Globus pallidus (tissue), 1 donor: ENCODE measurements around the gene CMTM8.
A peak's percentile ranks its signal among the peaks of the same experiment; 100 is the strongest.

Source experiments
- DNase-seq: peaks from one replicate; pipeline ENCODE4 v3.0.0-alpha.2; 2015; ENCODE audit warnings: low spot score

CMTM8 gene

DNA sequence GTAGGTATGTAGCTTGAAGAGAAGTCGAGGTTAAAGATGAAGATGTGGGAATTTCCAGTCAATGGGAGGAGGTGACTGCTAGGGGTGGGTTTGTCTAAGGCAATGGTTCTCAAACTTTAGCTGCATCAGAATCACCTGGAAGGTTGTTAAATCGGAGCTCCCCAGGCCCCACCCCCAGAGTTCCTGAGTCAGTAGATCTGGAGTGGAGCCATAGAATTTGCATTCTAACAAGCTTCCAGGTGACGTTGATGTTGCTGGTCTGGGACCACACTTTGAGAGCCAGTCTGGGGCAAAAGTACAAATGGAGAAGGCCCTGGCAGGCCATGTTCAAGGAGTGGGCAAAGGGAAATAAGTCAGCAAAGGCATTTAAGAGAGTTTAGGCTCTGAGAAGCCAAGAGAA lies 69.1 kb downstream of the CMTM8 start:
- no peak for DNase-seq

DNA sequence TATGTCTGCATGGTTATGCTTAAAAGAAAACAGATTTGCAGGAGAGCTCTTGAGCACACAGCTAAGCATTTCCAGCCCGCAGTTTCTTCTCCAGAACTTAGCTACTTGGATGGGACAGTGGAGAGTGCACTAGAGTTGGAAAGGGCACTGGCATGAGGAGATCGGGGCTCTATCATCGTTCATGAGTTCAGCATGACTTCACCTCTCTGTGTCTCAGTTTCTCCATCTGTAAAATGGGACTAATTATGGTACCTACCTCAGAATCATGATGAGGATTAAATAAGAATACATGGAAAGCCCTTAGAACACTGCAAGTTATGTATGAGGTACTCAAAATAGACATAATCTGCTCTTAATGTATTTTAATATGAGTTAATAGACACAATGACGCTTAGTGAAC lies 69.9 kb downstream of the CMTM8 start:
- DNase-seq, result no peak

DNA sequence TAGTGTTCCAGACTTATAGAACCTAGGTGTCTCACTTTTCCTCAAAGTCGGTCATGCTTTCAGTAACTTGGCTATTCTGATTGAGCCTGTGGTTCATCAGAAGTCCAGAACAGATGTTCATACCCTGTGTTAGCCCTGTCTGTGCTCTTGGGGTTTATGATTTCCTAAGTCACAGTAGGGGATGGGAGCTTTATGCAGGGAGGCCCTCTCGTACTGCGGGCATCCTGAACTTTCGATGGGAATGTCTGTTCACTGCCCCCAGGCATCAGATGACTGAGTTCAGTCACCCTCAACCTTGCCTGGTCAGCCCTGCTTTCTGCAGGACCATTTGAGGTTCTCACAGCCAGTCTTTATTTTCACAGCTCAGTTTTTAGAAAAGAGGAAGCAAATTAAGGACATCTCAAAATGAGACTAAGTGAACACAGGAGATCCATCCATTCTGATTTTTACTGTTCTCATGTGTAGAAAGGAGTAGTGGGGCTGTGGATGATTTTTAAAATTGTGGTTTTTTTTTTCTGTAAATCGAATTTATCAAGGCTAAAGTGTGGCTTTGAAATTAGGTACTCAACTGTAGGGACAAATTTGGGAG lies 71.3 kb downstream of the CMTM8 start:
- DNase-seq, result peak; percentile 7

DNA sequence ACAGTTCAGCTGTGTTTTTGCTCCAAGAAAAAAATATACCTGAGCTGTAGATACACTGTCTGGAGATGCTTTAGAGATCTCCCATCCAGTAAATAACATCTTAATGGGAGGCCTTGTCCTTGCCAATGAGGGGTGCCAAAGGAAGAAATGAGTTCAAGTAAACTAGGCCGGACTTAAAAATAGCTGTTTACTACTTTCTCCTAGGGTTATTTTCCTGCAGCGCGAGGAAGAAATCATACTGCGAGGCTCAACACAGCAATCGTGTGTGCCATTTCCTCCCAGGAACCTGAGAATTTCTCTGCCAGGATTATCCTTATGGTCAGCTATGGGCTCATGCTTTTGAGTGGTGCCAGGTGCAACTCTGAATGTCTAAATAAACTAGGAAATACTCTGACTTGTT lies 71.9 kb downstream of the CMTM8 start:
- DNase-seq, result no peak

DNA sequence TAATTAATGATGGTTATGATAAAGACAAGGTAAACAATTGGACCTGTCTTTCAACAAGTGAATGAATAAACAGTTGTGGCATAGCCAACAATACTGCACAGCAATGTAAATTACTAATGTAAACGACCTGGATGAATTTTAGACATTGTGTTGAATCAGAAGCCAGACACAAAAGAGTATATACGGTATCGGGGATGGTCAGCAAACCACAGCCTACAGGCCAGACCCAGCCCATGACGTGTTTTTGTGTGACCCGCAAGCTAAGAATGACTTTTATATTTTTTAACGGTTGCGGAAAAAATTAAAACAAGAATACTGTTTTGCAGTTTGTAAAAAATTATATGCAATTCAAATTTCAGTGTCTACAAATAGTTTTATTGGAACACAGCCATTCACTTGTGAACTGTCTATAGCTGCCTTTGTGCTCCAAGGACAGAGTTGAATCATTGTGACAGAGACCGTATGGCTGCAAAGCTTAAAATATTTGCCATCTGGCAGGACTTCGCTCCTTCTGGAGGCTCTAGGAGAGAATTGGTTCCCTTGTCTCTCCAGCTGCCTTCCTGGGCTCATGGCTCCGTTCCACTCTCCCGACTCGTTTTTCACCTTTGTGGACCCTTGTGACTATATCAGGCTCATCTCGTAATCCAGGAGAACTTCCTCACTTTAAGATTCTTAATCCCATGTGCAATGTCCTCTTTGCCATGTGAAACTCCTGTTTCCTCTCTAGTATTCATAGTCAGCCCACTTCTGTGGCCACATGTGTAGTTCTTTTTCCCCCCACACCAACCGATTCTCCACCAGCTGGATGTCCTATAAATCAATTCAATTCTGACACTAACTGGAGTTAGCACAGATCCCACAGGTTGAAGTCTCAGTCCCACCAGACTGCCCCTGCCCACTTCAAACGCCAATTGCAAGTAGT lies 72.7 kb downstream of the CMTM8 start:
- peak; percentile 31 for DNase-seq

DNA sequence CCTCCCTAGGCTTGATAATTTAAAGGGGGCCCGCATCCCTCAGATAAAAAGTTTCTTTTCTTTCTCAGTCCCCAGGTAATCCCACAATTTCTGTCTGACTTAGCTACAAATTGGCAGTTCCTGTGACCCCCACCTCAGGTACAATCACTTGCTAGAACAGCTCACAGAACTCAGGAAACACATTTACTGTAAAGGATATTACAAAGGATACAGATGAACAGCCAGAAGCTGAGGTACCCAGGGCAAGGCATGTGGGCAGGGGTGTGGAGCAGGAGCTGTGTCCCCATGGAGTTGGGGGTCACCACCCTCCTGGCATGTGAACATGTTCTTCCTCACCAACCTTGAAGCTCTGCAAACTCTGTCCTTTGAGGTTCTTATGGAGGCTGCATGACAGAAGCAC lies 73.8 kb downstream of the CMTM8 start:
- no peak for DNase-seq

DNA sequence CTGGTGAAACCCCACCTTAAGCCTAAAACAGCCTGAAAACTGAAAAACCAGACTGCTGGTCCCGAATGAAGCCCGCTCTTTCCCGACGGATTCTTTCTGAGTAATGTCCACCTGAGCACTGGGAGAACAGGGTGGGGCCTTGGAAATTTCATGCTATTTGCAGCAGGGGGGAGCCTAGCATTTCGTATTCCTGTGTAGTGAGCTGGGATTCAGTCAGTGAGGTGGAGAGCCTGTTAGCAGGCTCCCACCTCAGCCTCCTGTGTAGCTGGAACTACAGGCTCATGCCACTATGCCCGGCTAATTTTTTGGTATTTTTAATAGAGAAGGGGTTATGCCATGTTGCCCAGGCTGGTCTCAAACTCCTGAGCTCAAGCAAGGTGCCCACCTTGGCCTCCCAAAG lies 74.7 kb downstream of the CMTM8 start:
- no peak for DNase-seq

DNA sequence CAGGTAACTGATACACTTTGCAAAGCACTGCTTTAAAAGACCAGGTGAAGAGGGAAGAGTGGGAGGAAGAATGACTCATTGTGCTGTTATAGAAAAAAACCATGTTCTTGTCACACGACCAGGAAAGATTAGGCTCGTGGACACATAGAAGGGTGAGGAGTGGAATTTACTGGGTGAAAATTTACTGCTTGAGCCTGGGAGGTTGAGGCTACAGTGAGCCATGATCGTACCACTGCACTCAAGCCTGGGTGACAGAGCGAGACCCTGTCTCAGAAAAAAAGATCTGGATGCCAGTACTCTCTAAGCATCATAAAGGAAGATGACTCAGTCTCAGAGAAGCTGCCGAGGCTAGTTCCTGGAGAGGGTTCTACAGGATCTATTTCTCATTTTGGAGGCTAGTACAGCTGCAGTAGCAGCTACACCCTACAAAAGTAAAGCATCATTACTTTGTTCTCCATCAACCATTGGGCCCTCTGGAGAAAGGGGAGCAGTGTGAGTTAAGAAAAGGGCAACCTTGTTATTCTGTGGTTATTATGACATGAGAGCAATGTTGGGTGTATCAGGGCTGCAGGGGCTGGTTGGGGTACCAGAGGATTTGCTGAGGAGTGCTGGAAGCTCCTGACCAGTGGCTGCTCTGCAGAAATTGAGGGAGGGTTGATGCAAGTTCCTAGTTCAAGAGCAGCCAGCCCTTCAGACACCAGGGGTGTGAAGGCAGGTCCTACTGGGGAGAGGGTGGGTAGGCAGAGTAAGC lies 75.4 kb downstream of the CMTM8 start:
- DNase-seq, result no peak

DNA sequence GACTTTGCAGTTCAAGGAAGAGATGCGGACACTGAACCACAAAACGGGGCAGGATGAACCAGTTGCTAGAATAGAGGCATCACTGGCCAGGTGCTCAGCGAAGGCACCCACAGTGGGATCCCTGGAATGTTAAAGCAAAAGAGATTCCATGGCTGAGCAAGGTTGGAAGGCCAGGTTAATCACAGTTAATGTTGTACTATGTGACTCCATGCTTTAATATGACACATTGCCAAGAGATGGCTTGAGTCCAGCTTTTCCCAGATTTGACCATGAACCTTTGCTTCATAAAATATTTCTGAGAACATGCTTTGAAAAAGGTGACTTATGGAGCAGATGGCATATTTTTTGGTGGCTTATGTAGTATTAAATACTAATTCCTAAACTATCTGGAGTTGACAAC lies 77.0 kb downstream of the CMTM8 start:
- DNase-seq, result no peak

DNA sequence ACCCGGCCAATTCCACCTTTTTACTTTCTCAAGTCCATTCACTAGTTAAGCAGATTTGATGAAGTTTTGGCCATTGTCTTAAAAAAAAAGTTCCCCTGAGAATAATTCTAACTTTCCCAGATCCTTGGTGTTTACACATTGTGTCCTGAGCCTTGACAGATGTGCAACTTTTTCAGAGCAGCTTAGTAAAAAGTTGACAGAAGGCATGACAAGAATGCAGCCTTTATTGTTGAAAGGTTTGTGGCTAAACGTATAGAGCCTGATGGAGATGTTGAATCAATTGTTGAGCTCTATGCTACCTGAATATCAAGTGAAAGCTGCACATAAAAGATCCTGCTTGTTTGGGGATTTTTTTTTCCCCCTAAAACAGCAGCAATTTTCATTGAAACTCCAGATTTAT lies 77.8 kb downstream of the CMTM8 start:
- no peak for DNase-seq

DNA sequence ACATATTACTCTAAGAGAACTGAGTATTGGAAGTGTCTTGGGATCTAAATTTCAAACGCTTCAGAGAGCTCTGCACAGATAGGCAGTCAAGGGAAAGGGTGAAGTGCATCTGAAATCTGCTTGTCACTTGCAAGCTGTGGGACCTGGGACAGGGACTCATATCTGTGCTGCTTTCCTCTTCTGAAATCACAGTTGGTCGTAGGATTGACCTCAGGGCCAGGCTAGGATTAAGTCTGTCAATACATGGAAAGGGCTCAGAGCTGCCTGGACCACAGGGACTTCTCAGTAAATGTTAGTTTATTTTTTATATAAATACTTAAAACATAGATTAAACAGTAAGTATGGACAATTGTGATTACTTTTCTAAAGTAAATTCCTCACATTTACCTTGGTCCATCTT lies 78.5 kb downstream of the CMTM8 start:
- DNase-seq, result no peak

DNA sequence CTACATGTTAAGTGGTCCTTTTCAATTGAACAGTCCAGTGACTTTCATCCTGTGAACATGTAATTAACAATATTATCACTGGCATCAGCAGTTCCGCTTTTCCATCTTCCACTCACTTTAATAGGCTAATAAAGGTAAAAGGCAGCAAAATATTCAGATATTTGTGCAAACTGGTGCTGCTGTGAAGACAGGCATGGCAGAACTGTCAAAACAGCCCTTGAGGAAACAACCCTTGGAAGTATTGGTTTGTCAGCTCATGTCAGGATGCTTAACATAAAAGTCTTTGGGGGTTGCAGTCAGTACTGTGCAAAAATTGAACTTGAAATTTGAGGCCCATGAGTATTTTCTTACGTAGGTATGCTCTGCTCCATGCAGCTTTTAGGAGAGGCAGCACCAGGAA lies 81.1 kb downstream of the CMTM8 start:
- DNase-seq, result no peak

DNA sequence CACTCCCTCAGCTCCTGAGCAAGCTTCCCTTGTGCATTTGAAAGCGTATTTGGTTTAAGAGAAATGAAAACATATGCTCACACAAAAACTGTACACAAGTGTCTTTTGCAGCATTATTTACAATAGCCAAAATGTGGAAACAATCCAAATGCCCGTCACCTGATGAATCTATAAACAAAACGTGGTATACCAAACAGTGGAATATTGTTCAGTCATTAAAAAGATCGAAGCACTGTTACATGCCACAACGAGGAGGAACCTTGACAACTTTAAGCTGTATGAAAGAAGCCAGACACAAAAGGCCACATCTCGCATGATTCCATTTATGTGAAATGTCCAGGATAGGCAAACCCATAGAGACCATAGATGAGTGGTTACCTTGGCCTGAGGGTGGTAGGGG lies 81.6 kb downstream of the CMTM8 start:
- DNase-seq, result no peak

DNA sequence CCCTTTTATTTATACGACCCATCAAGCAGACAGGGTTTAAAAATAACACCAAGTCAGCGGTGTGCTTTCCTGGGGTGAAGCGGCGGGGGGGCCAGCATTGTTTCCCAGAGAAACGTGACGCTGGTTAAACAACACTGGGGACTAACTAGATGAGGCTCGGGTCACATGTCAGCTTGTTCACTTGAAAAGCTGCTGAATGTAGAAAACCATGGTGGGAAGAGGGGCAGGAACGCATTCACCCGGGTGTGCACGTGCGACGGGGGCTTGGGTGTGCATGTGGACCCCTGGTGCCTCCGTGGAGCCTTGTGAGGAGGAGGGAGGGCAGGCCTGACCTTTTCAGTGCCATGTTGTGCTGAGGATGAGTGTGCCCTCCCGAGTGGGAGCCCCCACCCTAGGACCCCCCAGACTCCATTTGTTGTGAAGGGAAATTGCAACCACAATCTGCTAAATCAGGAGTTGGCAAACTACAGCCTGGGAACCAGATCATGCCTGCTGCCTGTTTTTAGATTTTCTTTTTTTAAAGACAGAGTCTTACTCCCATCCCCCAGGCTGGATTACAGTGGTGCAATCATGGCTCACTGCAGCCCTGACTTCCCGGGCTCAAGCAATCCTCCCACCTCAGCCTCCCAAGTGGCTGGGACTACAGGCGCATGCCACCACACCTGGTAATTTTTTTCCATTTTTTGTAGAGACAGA lies 82.8 kb downstream of the CMTM8 start:
- no peak for DNase-seq

DNA sequence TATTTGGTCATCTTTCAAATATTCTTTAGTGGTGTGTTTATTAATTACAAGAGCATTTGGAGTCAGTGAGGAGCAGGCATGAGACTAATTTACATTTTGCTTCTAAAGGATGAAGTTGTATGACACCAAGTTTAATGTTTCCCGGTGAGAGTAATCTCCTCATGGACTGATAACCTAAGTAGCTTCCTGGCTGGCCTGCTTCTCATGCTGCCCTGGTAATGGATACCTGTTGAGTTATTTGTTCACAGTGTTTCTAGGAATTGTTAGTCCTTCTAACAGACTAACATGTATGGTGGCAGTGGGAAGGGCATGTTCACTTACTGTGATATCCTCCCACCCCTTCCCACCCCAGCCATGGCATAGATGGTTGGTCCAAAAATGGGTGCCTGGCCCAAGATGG lies 83.8 kb downstream of the CMTM8 start:
- DNase-seq, result no peak

DNA sequence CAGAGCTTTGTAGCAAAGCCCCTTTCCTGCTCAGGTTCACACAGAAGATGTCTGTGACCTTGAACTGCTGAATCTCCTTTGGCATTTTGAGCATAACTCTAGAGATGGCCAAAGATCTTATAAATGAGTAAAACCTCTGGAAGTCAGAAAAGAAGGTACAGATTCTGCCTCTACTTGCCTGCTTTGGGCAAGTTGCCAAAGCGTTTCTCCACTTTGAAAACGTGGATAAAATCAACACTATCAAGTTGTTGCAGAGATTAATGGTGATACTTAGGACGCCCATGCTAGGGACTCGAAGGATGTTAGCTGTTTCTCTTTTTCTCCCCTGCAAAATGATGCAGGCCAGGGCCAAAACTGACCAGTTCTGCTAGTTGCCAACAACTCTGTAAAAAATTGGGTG lies 85.1 kb downstream of the CMTM8 start:
- no peak for DNase-seq

DNA sequence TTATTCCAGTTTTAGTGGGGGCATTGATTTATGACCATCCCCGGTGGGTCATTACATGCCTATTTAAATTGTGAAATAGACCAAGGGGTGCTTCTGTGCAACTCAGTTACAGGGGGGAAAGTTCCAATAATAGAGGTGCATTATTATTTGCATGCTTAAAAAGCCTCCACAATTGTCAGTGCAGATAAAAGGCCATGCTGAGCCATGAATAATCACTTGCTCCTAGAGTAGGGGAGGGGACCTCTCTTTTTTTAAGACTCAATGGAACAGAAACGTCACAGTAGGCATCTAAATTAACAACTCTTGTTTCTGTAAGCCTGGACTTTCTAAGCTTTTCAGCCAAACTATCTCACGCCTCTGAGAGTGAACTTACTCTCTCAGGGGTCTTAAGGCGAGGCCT lies 86.7 kb downstream of the CMTM8 start:
- no peak for DNase-seq

DNA sequence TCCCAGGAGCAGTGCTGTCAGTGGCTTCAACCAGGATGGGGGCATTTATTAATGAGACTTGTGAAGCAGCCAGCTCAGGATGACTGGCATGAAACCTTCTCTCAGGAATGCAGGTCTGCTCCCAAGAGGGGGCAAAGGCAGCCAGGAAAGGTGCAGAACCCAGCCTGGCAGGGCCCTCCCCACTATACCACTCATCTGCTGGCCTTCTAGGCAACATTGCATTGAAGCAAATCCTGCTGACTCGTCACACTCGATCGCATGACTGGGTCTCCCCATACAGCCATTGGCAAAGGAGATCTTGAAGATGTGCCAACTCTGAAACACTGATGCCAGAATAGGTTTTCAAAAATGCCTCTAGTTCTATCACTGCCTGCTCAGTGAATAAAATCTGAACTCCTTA lies 87.4 kb downstream of the CMTM8 start:
- DNase-seq, result no peak

DNA sequence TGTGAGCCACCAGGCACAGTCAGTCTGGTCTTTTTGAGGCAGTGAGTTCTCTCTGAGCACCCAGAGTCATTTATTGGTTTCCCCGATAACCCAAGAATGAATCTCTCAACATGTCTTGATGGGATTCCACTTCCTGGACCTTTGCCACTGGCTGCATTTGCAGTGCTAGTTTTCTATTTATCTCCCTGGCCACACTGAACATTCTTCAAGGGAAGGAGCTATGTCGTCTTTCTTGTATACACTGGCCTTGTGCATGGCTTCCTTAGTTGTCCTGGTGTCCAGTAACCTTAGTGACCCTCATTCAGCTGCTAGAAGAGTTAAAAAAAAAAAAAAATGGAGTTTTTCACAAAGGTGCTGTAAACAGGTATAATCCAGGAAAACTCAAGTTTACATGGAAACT lies 88.3 kb downstream of the CMTM8 start:
- no peak for DNase-seq

DNA sequence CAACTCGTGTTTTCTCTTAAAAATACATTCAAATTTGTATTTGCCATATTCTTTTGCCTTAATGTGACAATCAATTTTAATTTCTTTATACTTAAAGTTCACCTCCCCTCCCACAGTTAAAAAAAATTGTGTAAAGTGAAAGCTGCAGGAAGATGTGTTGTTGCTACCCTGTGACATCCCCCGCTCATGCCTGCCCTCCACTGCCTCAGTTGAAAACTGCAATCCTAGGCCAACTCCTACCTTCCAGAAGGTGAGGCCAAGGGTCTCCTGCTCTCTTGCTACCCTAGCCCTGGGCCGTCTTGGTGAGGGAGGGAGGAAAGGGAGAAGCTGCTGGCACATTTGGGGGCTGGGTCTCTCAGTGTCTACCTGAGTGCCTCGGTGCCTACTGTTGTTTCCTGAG lies 96.2 kb downstream of the CMTM8 start:
- DNase-seq, result no peak

DNA sequence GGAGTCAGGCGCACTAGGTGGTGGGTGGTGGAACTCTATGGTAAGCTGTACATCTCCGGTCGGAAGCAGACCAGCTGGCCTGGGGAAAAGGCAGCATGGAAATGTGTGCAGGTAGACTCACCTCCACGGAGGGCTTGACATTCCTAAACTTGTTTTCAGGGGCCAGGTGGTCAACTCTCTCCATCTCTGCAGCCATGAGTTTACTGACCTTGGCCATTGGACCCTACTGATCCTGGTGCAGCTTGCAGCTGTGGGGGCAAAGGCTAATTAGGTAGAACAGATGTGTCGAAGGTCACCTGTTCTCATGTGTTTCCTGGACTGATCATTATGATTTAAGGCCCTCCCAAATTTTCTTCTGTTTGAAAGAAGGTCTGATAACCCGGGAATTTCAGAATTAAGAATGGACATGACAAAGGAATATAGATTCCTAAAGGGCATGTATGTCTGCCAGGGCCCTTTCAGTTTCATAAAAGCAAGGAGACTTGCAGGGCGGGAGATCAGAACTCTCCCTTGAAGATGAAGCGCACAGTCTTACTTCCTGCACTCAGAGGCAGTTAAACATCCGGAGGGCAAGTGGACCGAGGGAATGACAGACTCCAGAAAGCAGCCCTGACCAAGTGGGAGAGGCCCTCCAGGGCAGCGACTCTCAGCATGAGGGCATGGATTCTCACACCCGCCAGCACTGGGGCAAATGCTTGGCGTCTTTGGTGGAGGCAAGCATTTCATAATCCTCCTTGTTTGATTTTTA lies 97.1 kb downstream of the CMTM8 start:
- DNase-seq, result no peak

DNA sequence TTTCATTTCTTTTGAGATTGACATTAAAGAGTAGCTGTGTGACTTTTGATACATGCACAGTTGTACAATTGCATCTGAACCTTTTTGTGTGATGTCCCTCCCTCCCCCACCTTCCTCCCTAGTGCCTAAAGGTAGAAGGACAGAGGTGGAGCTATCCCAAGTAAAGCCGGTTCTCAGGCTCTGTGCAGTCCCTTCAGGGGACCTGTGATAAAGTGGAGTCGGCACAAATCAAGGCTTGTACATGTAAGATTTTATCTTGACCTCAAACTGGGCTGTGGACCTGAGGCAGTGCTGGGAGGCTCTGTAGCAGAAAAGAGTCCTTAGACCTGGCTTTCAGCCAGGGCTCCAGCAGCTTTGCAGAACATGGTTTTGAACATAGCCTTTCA lies 97.6 kb downstream of the CMTM8 start:
- DNase-seq, result no peak
